ENCODE data around the gene KDM8. TPM values are rescaled to one million over a fixed set of nuclear protein-coding genes. Genes with fewer than 3 reads are reported as not detected.
"Not testable (repeated sequence)": the region's sequence is repeated elsewhere in the genome, so short reads cannot be mapped to it uniquely, and the experiment has no call there.

Gene KDM8
- polyA plus RNA-seq, 4 donors: 8.1 to 12.0 (median 9.3) TPM

GRCh38 chr16:27240948-27241531, 37.7 kb downstream of the KDM8 start:
- DNase-seq (ENCODE audit: low read depth in 4 of 4, low spot score in 2 of 4): no peak

GRCh38 chr16:27241658-27242057, 38.3 kb downstream of the KDM8 start:
- no peak for DNase-seq (ENCODE audit: low read depth in 4 of 4, low spot score in 2 of 4)

GRCh38 chr16:27242398-27242797, 39.1 kb downstream of the KDM8 start:
- DNase-seq (ENCODE audit: low read depth in 4 of 4, low spot score in 2 of 4): no peak

- peak in 3 of 4 donors; percentile 60 to 80 (median 76) for DNase-seq (ENCODE audit: low read depth in 4 of 4, low spot score in 2 of 4)
Measured at GRCh38 chr16:27242868-27243590, 39.7 kb downstream of the KDM8 start.

- DNase-seq (ENCODE audit: low read depth in 4 of 4, low spot score in 2 of 4): no peak
Measured at GRCh38 chr16:27243725-27244362, 40.5 kb downstream of the KDM8 start.

GRCh38 chr16:27244363-27244755, 41.0 kb downstream of the KDM8 start:
- no peak for DNase-seq (ENCODE audit: low read depth in 4 of 4, low spot score in 2 of 4)

- DNase-seq (ENCODE audit: low read depth in 4 of 4, low spot score in 2 of 4): no peak
Measured at GRCh38 chr16:27245276-27246172, 42.2 kb downstream of the KDM8 start.

GRCh38 chr16:27246439-27246838, 43.1 kb downstream of the KDM8 start:
- DNase-seq (ENCODE audit: low read depth in 4 of 4, low spot score in 2 of 4): no peak

GRCh38 chr16:27247076-27247475, 43.8 kb downstream of the KDM8 start:
- DNase-seq (ENCODE audit: low read depth in 4 of 4, low spot score in 2 of 4): not testable (repeated sequence)

GRCh38 chr16:27248036-27248435, 44.7 kb downstream of the KDM8 start:
- no peak for DNase-seq (ENCODE audit: low read depth in 4 of 4, low spot score in 2 of 4)

GRCh38 chr16:27248886-27249285, 45.6 kb downstream of the KDM8 start:
- DNase-seq (ENCODE audit: low read depth in 4 of 4, low spot score in 2 of 4): not testable (repeated sequence)

- DNase-seq (ENCODE audit: low read depth in 4 of 4, low spot score in 2 of 4): no peak
Measured at GRCh38 chr16:27251541-27252205, 48.3 kb downstream of the KDM8 start.

- DNase-seq (ENCODE audit: low read depth in 4 of 4, low spot score in 2 of 4): no peak
Measured at GRCh38 chr16:27252206-27252585, 48.9 kb downstream of the KDM8 start.

- no peak for DNase-seq (ENCODE audit: low read depth in 4 of 4, low spot score in 2 of 4)
Measured at GRCh38 chr16:27253526-27253930, 50.2 kb downstream of the KDM8 start.

GRCh38 chr16:27254262-27254811, 51.0 kb downstream of the KDM8 start:
- DNase-seq (ENCODE audit: low read depth in 4 of 4, low spot score in 2 of 4): no peak

- no peak for DNase-seq (ENCODE audit: low read depth in 4 of 4, low spot score in 2 of 4)
Measured at GRCh38 chr16:27256861-27257260, 53.5 kb downstream of the KDM8 start.

- DNase-seq (ENCODE audit: low read depth in 4 of 4, low spot score in 2 of 4): no peak
Measured at GRCh38 chr16:27257271-27257670, 53.9 kb downstream of the KDM8 start.

GRCh38 chr16:27258241-27258734, 55.0 kb downstream of the KDM8 start:
- DNase-seq (ENCODE audit: low read depth in 4 of 4, low spot score in 2 of 4): no peak

- DNase-seq (ENCODE audit: low read depth in 4 of 4, low spot score in 2 of 4): no peak
Measured at GRCh38 chr16:27259710-27260109, 56.4 kb downstream of the KDM8 start.

- not testable (repeated sequence) for DNase-seq (ENCODE audit: low read depth in 4 of 4, low spot score in 2 of 4)
Measured at GRCh38 chr16:27262904-27263423, 59.6 kb downstream of the KDM8 start.

Measured in left renal cortex interstitium (tissue), 4 donors.